GM21825 (cell line): Measurements from ENCODE around the gene KCNN4.
"Not testable (repeated sequence)": the region's sequence is repeated elsewhere in the genome, so short reads cannot be mapped to it uniquely, and the experiment has no call there.

Experiments used
- ATAC-seq: cut with Tn5 transposase; IDR thresholded peaks from one replicate; pipeline ENCODE4 v1.9.1; 2021; ENCODE audit warnings: mild to moderate bottlenecking, moderate library complexity; ENCODE audit not compliant: unreplicated experiment

The KCNN4 gene

GRCh38 chr19:43775299-43775890 is 5.4 kb downstream of the KCNN4 start:
- ATAC-seq, result no peak

GRCh38 chr19:43774940-43775258 is 5.9 kb downstream of the KCNN4 start:
- not testable (repeated sequence) for ATAC-seq

- no peak for ATAC-seq
Measured at GRCh38 chr19:43774103-43774939, 6.5 kb downstream of the KCNN4 start.

GRCh38 chr19:43773725-43774102 is 7.1 kb downstream of the KCNN4 start:
- no peak for ATAC-seq

- no peak for ATAC-seq
Measured at GRCh38 chr19:43769256-43769655, 11.5 kb downstream of the KCNN4 start.

- ATAC-seq, result no peak
Measured at GRCh38 chr19:43768273-43769050, 12.3 kb downstream of the KCNN4 start.

- no peak for ATAC-seq
Measured at GRCh38 chr19:43767818-43768217, 13.0 kb downstream of the KCNN4 start.

GRCh38 chr19:43767316-43767715 is 13.5 kb downstream of the KCNN4 start:
- ATAC-seq, result no peak

- ATAC-seq, result no peak
Measured at GRCh38 chr19:43766755-43767043, 14.1 kb downstream of the KCNN4 start.

- peak; percentile 55 for ATAC-seq
Measured at GRCh38 chr19:43765109-43765876, 15.5 kb downstream of the KCNN4 start.

GRCh38 chr19:43764684-43765083 is 16.1 kb downstream of the KCNN4 start:
- ATAC-seq, result not testable (repeated sequence)

- no peak for ATAC-seq
Measured at GRCh38 chr19:43763473-43763939, 17.3 kb downstream of the KCNN4 start.

GRCh38 chr19:43762814-43763213 is 18.0 kb downstream of the KCNN4 start:
- ATAC-seq, result no peak

GRCh38 chr19:43760941-43761340 is 19.8 kb downstream of the KCNN4 start:
- ATAC-seq, result no peak

GRCh38 chr19:43759515-43759914 is 21.3 kb downstream of the KCNN4 start:
- ATAC-seq, result no peak

- no peak for ATAC-seq
Measured at GRCh38 chr19:43755256-43755801, 25.4 kb downstream of the KCNN4 start.

- peak; percentile 50 for ATAC-seq
Measured at GRCh38 chr19:43754503-43755255, 26.1 kb downstream of the KCNN4 start, which contains the start of gene SMG9. Gene SMG9, minus strand, starts transcription at chr19:43754962. Its CDS starts 4,221 bp downstream, at chr19:43750741.

GRCh38 chr19:43754253-43754502 is 26.6 kb downstream of the KCNN4 start:
- ATAC-seq, result no peak

GRCh38 chr19:43752287-43752875 is 28.4 kb downstream of the KCNN4 start:
- ATAC-seq, result no peak
